Tibial nerve (tissue), 4 donors: ENCODE data around the gene MRPS34. TPM values are rescaled to one million over a fixed set of nuclear protein-coding genes. Genes with fewer than 3 reads are reported as not detected.

Experiments
- DNase-seq, 2 donors: peaks; one replicate each; pipeline ENCODE4 v3.0.0-alpha.2; 2019; ENCODE audit warnings: low spot score in 2 of 2
- H3K27ac ChIP-seq, 4 donors: fragments of 200-600 bp; sonication (generic) in 3 of 4; one replicate each; pipeline ENCODE4 v1.5.1; 2017 to 2019; ENCODE audit warnings: mild to moderate bottlenecking in 1 of 4
- H3K27me3 ChIP-seq, 2 donors: fragments of 200-600 bp; sonication (generic) in 1 of 2; one replicate each; pipeline versions ENCODE4 v1.5.1 to v1.6.0; 2017 to 2019
- H3K36me3 ChIP-seq, 3 donors: fragments of 200-600 bp; sonication (generic); one replicate each; pipeline ENCODE4 v1.5.1; 2018 to 2019
- H3K4me1 ChIP-seq, 4 donors: fragments of 200-600 bp; sonication (generic) in 3 of 4; one replicate each; pipeline ENCODE4 v1.5.1; 2017 to 2019
- H3K4me3 ChIP-seq, 4 donors: fragments of 200-600 bp; sonication (generic) in 3 of 4; one replicate each; pipeline ENCODE4 v1.5.1; 2017 to 2019; ENCODE audit warnings: mild to moderate bottlenecking in 1 of 4, moderate library complexity in 1 of 4
- H3K9me3 ChIP-seq, 4 donors: fragments of 200-600 bp; sonication (generic) in 3 of 4; one replicate each; pipeline ENCODE4 v1.5.1; 2017 to 2019
- CTCF ChIP-seq, 5 experiments: fragments of 200-600 bp in 3 of 5; fragments of 450-650 bp in 2 of 5; sonication (generic) in 3 of 5; IDR thresholded peaks; one replicate each; pipeline ENCODE4 v1.5.1; 2016 to 2019; ENCODE audit warnings: antibody characterized with exemption in 5 of 5, mild to moderate bottlenecking in 3 of 5, moderate library complexity in 2 of 5
- EP300 ChIP-seq, 2 donors: sonication (generic); formaldehyde crosslinking; IDR thresholded peaks; one replicate each; pipeline ENCODE4 v1.6.1; 2017; ENCODE audit warnings: antibody characterized with exemption in 2 of 2, mild to moderate bottlenecking in 1 of 2
- POLR2A ChIP-seq, 2 donors: fragments of 450-650 bp; IDR thresholded peaks; one replicate each; pipeline ENCODE4 v1.6.1; 2017; ENCODE audit warnings: antibody characterized with exemption in 2 of 2, mild to moderate bottlenecking in 2 of 2, moderate library complexity in 2 of 2
- WGBS, 2 donors: methylation state at CpG; one replicate each; pipeline ENCODE4 v1.1.5; 2018; 5-methylcytosine and 5-hydroxymethylcytosine counted together
- total RNA-seq, 4 donors: library from RNA; depleted of rRNA; stranded (reverse); fragments of >200 nt; gene quantifications; one replicate each; pipeline ENCODE4 v1.1.0, GENCODE V29; 2016

MRPS34 gene
- total RNA-seq, 4 donors from 2014 or later = 58.1 to 121 (median 81.0) TPM

DNA sequence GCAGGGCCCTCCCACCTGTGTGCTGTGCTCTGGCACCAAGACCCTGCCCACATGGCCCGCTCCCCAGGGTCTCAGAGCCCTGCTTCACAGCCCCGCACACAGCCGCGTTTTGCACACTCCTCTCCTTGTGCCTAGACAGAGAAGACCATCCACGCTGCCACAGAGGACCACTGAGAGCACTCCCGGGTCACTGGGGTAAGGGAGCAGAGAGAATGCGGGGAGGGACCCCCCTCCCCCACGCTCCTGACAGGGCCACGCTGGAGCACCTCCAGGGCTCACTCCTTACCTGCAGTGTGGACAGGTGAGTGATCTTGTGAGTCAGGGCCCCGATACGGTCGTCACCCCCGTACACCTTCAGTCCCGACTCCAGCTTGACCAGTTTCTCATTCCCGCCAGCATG is 46.7 kb upstream of the MRPS34 start:
- no peak for DNase-seq
- Histone ChIP-seq H3K27ac (no peak overlapping the region), H3K36me3 (peaks cover 0 to 84% (median 23%) of the 10 kb centered on the region in 3 donors), H3K4me1 (peaks cover 0 to 23% (median 7%) of the 10 kb centered on the region in 4 donors), H3K27me3 (no peaks in the 10 kb centered on the region), H3K9me3 (no peaks in the 10 kb centered on the region), H3K4me3 (no peak overlapping the region)
- 95% methylated on average over 9 of the region's 15 CpGs for WGBS, 2 donors
- TF ChIP-seq CTCF (IDR thresholded peaks at IDR 0.05) = no peak
- no peak for TF ChIP-seq EP300 (IDR thresholded peaks at IDR 0.05)
- TF ChIP-seq POLR2A (IDR thresholded peaks at IDR 0.05) = no peak

GRCh38 chr16:1818873-1819525 is 46.1 kb upstream of the MRPS34 start:
- DNase-seq = no peak
- Histone ChIP-seq H3K27ac (no peak overlapping the region), H3K9me3 (no peaks in the 10 kb centered on the region), H3K4me1 (peaks cover 0 to 17% (median 4%) of the 10 kb centered on the region in 4 donors), H3K4me3 (no peak overlapping the region), H3K27me3 (no peaks in the 10 kb centered on the region), H3K36me3 (peaks cover 0 to 89% (median 23%) of the 10 kb centered on the region in 3 donors)
- WGBS, 2 donors = 92 to 94% methylated on average over 32 to 35 of the region's 35 CpGs
- TF ChIP-seq CTCF (IDR thresholded peaks at IDR 0.05) (no peak), POLR2A (IDR thresholded peaks at IDR 0.05) (no peak), EP300 (IDR thresholded peaks at IDR 0.05) (no peak)

DNA sequence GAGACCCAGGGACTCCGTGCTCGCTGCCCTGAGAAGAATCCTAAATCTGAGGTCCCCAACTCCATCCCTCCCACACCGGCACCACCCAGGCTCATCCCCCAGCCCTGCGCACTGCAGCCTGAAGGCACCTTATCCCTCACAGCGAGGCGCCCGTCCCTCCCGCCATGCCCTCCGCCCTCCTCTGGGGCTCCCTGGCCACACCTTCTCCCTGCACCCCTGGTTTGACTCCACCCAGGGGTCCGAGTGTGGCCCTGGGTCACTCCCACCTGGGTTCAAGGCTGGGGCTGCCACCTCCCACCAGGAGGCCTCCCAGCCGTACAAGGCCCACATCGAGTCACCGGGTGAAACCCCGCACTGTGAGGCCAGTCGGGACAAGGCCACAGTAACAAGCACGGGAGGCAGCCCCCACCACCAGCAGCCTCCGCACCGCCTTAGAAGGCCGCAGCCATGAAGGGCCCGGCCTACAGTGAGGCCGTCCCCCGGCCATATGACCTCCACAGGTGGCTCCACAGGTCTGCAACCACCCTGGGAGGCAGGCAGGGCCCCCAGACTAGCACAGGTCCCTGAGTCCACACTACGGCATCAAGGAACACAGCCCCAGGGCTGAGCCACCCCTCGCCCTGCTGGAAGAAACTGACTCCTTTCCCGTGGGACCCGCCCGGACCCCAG is 45.4 kb upstream of the MRPS34 start:
- no peaks in the 10 kb centered on the region for H3K9me3 ChIP-seq
- DNase-seq = no peak
- H3K27me3 ChIP-seq = no peaks in the 10 kb centered on the region
- peaks cover 0 to 11% (median 2%) of the 10 kb centered on the region in 4 donors for H3K4me1 ChIP-seq
- TF ChIP-seq POLR2A (IDR thresholded peaks at IDR 0.05) = no peak
- TF ChIP-seq CTCF (IDR thresholded peaks at IDR 0.05) = no peak
- TF ChIP-seq EP300 (IDR thresholded peaks at IDR 0.05) = no peak
- peaks cover 0 to 95% (median 23%) of the 10 kb centered on the region in 3 donors for H3K36me3 ChIP-seq
- no peak overlapping the region for H3K4me3 ChIP-seq
- H3K27ac ChIP-seq = no peak overlapping the region
- 93 to 95% methylated on average over 19 to 24 of the region's 27 CpGs for WGBS, 2 donors

DNA sequence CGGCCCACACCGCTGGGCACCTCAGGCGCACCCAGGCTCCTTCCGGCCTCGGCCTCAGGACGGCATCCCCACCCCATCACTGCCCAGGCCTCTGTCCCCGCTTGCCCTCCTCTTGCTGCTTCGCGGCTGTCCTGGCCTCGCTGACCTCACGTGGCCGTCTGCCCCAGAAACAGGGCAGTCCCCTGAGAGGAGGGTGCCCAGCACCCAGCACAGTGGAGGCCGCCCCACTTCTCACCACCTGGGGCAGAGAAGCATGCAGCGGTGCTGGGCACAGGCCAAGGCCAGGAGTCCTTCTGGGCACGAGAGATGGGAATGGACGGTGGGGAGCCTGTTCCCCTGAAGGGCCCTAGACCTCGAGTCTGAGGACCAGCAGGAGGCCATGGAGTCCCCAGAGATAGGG is 44.8 kb upstream of the MRPS34 start:
- no peaks in the 10 kb centered on the region for H3K27me3 ChIP-seq
- no peak overlapping the region for H3K27ac ChIP-seq
- no peak for DNase-seq
- H3K36me3 ChIP-seq = peaks cover 0 to 99% (median 21%) of the 10 kb centered on the region in 3 donors
- no peak overlapping the region for H3K4me3 ChIP-seq
- TF ChIP-seq POLR2A (IDR thresholded peaks at IDR 0.05) = no peak
- H3K4me1 ChIP-seq = peaks cover 0 to 12% (median 2%) of the 10 kb centered on the region in 4 donors
- 90 to 91% methylated on average over 17 of the region's 17 CpGs for WGBS, 2 donors
- H3K9me3 ChIP-seq = no peaks in the 10 kb centered on the region

- Histone ChIP-seq H3K27ac (no peak overlapping the region), H3K9me3 (no peaks in the 10 kb centered on the region), H3K36me3 (peaks cover 0 to 95% (median 16%) of the 10 kb centered on the region in 3 donors), H3K4me1 (peaks cover 0 to 15% (median 2%) of the 10 kb centered on the region in 4 donors), H3K4me3 (no peak overlapping the region), H3K27me3 (no peaks in the 10 kb centered on the region)
- 93 to 95% methylated on average over 9 of the region's 9 CpGs for WGBS, 2 donors
- DNase-seq = no peak
- no peak for TF ChIP-seq EP300 (IDR thresholded peaks at IDR 0.05)
- TF ChIP-seq POLR2A (IDR thresholded peaks at IDR 0.05) = no peak
- no peak for TF ChIP-seq CTCF (IDR thresholded peaks at IDR 0.05)
These were observed 44.3 kb upstream of the MRPS34 start for GRCh38 chr16:1817276-1817589.
